HEK293 (cell line): ENCODE data around the gene PEX10.
A peak's percentile ranks its signal among the peaks of the same experiment; 100 is the strongest.
"Not testable (repeated sequence)": the region's sequence is repeated elsewhere in the genome, so short reads cannot be mapped to it uniquely, and the experiment has no call there.

ENCODE experiments used
- CTCF ChIA-PET: fragments of 350-600 bp; formaldehyde crosslinking; extraction: SDS; loops from one replicate; lab custom pipeline; 2021; ENCODE audit warnings: antibody characterized with exemption; lab: Yijun Ruan, JAX
- POLR2A ChIA-PET: fragments of 300-600 bp; formaldehyde crosslinking; extraction: SDS; loops from one replicate; lab custom pipeline; 2020; ENCODE audit warnings: antibody characterized with exemption, inconsistent platforms; lab: Yijun Ruan, JAX
- H3K27ac ChIP-seq: fragments of 200-500 bp; sonication (Bioruptor generic); 2 replicates; pipeline ENCODE4 v1.5.1; 2014; ENCODE audit warnings: low read depth, low read length, control low read depth, inconsistent platforms; ENCODE audit errors: extremely low read depth
- H3K36me3 ChIP-seq, 2 experiments: fragments of 200-500 bp in 1 of 2; sonication (Bioruptor generic) in 1 of 2; 1 replicate in 1 of 2; 2 replicates in 1 of 2; pipeline ENCODE4 v1.5.1; 2014 to 2017; ENCODE audit warnings: inconsistent platforms in 2 of 2, low read length in 2 of 2; ENCODE audit not compliant: control insufficient read depth in 2 of 2, insufficient read depth in 1 of 2
- H3K4me1 ChIP-seq: fragments of 200-500 bp; sonication (Bioruptor generic); 2 replicates; pipeline ENCODE4 v1.5.1; 2014; ENCODE audit warnings: mild to moderate bottlenecking, low read length, inconsistent platforms; ENCODE audit not compliant: control insufficient read depth, insufficient read depth
- H3K4me3 ChIP-seq: 2 replicates; pipeline ENCODE4 v1.5.1; 2011; ENCODE audit warnings: low read depth, mild to moderate bottlenecking, control low read depth, low read length, moderate library complexity
- H3K9me3 ChIP-seq: fragments of 200-500 bp; sonication (Bioruptor generic); 2 replicates; pipeline ENCODE4 v1.5.1; 2014; ENCODE audit warnings: low read depth, low read length, inconsistent platforms; ENCODE audit not compliant: control insufficient read depth, insufficient read depth
- HOXD13 ChIP-seq: sonication (generic); formaldehyde crosslinking; IDR thresholded peaks from 2 replicates; pipeline ENCODE4 v1.8.0; 2022; ENCODE audit warnings: missing genetic modification reagents, borderline replicate concordance
- KLF16 ChIP-seq: fragments of 450-650 bp; formaldehyde crosslinking; IDR thresholded peaks from 2 replicates; pipeline ENCODE4 v1.5.1; 2017; ENCODE audit warnings: missing biosample characterization, missing genetic modification characterization
- KLF7 ChIP-seq: fragments of 450-650 bp; formaldehyde crosslinking; IDR thresholded peaks from 2 replicates; pipeline ENCODE4 v1.5.1; 2016; ENCODE audit warnings: missing biosample characterization, missing genetic modification characterization, borderline replicate concordance
- KLF8 ChIP-seq: fragments of 450-650 bp; formaldehyde crosslinking; IDR thresholded peaks from 2 replicates; pipeline ENCODE4 v1.5.1; 2016; ENCODE audit warnings: missing biosample characterization, missing genetic modification characterization
- RBAK ChIP-seq: fragments of 450-650 bp; formaldehyde crosslinking; IDR thresholded peaks from 2 replicates; pipeline ENCODE4 v1.5.1; 2016; ENCODE audit warnings: missing biosample characterization, missing genetic modification characterization
- SALL2 ChIP-seq: fragments of 450-650 bp; formaldehyde crosslinking; IDR thresholded peaks from 2 replicates; pipeline ENCODE4 v1.5.0; 2017; ENCODE audit warnings: missing biosample characterization, mild to moderate bottlenecking, missing genetic modification characterization, borderline replicate concordance
- ZBTB8A ChIP-seq: fragments of 450-650 bp; formaldehyde crosslinking; IDR thresholded peaks from 2 replicates; pipeline ENCODE4 v1.5.1; 2016; ENCODE audit warnings: missing biosample characterization, missing genetic modification characterization
- ZIC2 ChIP-seq: fragments of 450-650 bp; formaldehyde crosslinking; IDR thresholded peaks from 2 replicates; pipeline ENCODE4 v1.5.1; 2016; ENCODE audit warnings: missing biosample characterization, missing genetic modification characterization
- ZNF121 ChIP-seq: fragments of 450-650 bp; formaldehyde crosslinking; IDR thresholded peaks from 2 replicates; pipeline ENCODE4 v1.5.1; 2016; ENCODE audit warnings: missing biosample characterization, missing genetic modification characterization
- ZNF184 ChIP-seq: fragments of 450-650 bp; IDR thresholded peaks from 2 replicates; pipeline ENCODE4 v1.5.1; 2018; ENCODE audit warnings: missing biosample characterization, mild to moderate bottlenecking, missing genetic modification characterization
- ZNF394 ChIP-seq: fragments of 450-650 bp; formaldehyde crosslinking; IDR thresholded peaks from 2 replicates; pipeline ENCODE4 v1.5.1; 2016; ENCODE audit warnings: missing biosample characterization, missing genetic modification characterization, mild to moderate bottlenecking, moderate library complexity, borderline replicate concordance
- ZNF473 ChIP-seq: fragments of 450-650 bp; formaldehyde crosslinking; IDR thresholded peaks from 2 replicates; pipeline ENCODE4 v1.5.1; 2017; ENCODE audit warnings: missing biosample characterization, missing genetic modification characterization
- ZNF549 ChIP-seq: fragments of 450-650 bp; IDR thresholded peaks from 2 replicates; pipeline ENCODE4 v1.5.1; 2018; ENCODE audit warnings: missing biosample characterization, missing genetic modification characterization, mild to moderate bottlenecking, inconsistent platforms, moderate library complexity
- ZNF623 ChIP-seq: fragments of 450-650 bp; formaldehyde crosslinking; IDR thresholded peaks from 2 replicates; pipeline ENCODE4 v1.5.1; 2016; ENCODE audit warnings: missing biosample characterization, missing genetic modification characterization
- ZNF76 ChIP-seq: fragments of 450-650 bp; formaldehyde crosslinking; IDR thresholded peaks from 2 replicates; pipeline ENCODE4; 2016; ENCODE audit warnings: low read depth, missing biosample characterization, missing genetic modification characterization, borderline replicate concordance
- ZNF777 ChIP-seq: fragments of 450-650 bp; formaldehyde crosslinking; IDR thresholded peaks from 2 replicates; pipeline ENCODE4 v1.5.1; 2017; ENCODE audit warnings: missing biosample characterization, missing genetic modification characterization, borderline replicate concordance
- TF ChIP-seq, protein P1 (sequence below): fragments of 450-650 bp; IDR thresholded peaks from 2 replicates; pipeline ENCODE4 v1.5.1; 2018; ENCODE audit warnings: missing biosample characterization, mild to moderate bottlenecking, missing genetic modification characterization
- TF ChIP-seq, protein P2 (sequence below): fragments of 450-650 bp; formaldehyde crosslinking; IDR thresholded peaks from 2 replicates; pipeline ENCODE4 v1.5.1; 2016; ENCODE audit warnings: missing biosample characterization, missing genetic modification characterization
- TF ChIP-seq, protein P3 (sequence below): fragments of 450-650 bp; formaldehyde crosslinking; IDR thresholded peaks from 2 replicates; pipeline ENCODE4 v1.5.1; 2016; ENCODE audit warnings: missing biosample characterization, missing genetic modification characterization
- TF ChIP-seq, protein P4 (sequence below): fragments of 450-650 bp; formaldehyde crosslinking; IDR thresholded peaks from 2 replicates; pipeline ENCODE4 v1.5.1; 2016; ENCODE audit warnings: missing biosample characterization, missing genetic modification characterization

Gene PEX10

DNA sequence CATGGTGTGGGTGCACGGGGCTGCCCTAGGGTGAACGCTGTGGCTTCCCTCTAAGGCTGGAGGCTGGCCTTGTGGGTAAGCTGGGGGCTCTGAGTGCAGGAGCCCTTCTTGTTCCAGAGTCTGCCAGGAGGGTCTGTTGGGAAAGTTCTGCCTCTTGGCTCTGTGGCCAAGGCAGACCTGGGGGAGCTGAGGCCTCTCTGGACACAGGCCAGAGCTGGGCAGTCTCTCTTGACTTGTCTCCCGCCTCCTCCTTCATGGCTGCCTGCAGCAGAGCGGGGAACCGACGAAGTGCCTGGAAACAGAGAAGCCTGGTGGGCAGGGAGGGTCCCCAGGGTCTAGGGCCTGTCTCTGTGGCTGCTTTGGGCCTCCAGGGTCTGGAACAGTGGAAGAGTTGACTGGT, 30.3 kb upstream of the PEX10 start:
- Histone ChIP-seq H3K36me3 (no peaks in the 10 kb centered on the region), H3K4me3 (no peak overlapping the region), H3K4me1 (no peaks in the 10 kb centered on the region), H3K9me3 (no peaks in the 10 kb centered on the region), H3K27ac (no peak overlapping the region)
- CTCF ChIA-PET = interaction anchor here (1.0 kb wide), 1 partner anchor 336 kb away, joined by 4 read pairs; no protein-coding TSS in a partner anchor
- TF ChIP-seq ZNF394 (tag by site-specific recombination) (no peak), KLF7 (no peak), HOXD13 (CRISPR knock-in tag) (no peak), ZNF777 (tag by site-specific recombination) (no peak), SALL2 (tag by site-specific recombination) (no peak), KLF8 (tag by site-specific recombination) (no peak), RBAK (tag by site-specific recombination) (no peak), ZNF623 (tag by site-specific recombination) (no peak)
- TF ChIP-seq, protein P1, sequence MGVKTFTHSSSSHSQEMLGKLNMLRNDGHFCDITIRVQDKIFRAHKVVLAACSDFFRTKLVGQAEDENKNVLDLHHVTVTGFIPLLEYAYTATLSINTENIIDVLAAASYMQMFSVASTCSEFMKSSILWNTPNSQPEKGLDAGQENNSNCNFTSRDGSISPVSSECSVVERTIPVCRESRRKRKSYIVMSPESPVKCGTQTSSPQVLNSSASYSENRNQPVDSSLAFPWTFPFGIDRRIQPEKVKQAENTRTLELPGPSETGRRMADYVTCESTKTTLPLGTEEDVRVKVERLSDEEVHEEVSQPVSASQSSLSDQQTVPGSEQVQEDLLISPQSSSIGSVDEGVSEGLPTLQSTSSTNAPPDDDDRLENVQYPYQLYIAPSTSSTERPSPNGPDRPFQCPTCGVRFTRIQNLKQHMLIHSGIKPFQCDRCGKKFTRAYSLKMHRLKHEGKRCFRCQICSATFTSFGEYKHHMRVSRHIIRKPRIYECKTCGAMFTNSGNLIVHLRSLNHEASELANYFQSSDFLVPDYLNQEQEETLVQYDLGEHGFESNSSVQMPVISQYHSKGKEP (tag by site-specific recombination) = no peak
- TF ChIP-seq, protein P2, sequence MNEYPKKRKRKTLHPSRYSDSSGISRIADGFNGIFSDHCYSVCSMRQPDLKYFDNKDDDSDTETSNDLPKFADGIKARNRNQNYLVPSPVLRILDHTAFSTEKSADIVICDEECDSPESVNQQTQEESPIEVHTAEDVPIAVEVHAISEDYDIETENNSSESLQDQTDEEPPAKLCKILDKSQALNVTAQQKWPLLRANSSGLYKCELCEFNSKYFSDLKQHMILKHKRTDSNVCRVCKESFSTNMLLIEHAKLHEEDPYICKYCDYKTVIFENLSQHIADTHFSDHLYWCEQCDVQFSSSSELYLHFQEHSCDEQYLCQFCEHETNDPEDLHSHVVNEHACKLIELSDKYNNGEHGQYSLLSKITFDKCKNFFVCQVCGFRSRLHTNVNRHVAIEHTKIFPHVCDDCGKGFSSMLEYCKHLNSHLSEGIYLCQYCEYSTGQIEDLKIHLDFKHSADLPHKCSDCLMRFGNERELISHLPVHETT (tag by site-specific recombination) = no peak
- POLR2A ChIA-PET = interaction anchor here (0.5 kb wide), 1 partner anchor 256 kb away, joined by 3 read pairs; no protein-coding TSS in a partner anchor

DNA sequence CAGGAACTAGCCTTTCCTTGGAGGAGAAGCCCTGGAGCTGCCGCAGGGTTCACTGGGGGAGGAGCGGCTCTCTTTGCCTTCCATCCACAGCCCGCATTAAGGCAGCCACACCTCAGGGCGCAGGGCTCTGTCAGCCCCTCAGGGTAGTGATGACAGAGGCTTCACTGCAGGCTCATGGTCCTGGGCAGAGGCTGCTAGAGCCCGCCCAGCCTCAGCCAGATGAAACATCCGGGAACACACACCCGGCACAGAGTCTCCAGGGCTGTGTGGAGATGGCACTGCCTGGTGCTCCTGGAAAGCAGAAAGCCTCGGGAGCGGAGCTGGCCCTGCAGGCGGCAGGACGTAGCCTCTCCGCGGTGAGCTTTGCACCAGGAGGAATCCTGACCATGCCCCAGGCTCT, 29.4 kb upstream of the PEX10 start:
- CTCF ChIA-PET = interaction anchor here (0.6 kb wide), 1 partner anchor 106 kb away, joined by 3 read pairs; no protein-coding TSS in a partner anchor
- POLR2A ChIA-PET = no interaction called here
- Histone ChIP-seq H3K27ac (no peak overlapping the region), H3K4me3 (no peak overlapping the region), H3K36me3 (no peaks in the 10 kb centered on the region), H3K9me3 (no peaks in the 10 kb centered on the region), H3K4me1 (no peaks in the 10 kb centered on the region)
- TF ChIP-seq ZNF549 (no peak), ZNF473 (tag by site-specific recombination) (no peak), ZNF184 (tag by site-specific recombination) (no peak), SALL2 (tag by site-specific recombination) (no peak), KLF16 (tag by site-specific recombination) (no peak), ZIC2 (peak; percentile 29; the same call in 1 of the 2 replicates), ZBTB8A (peak; percentile 41; the same call in 1 of the 2 replicates), ZNF76 (no peak), ZNF121 (tag by site-specific recombination) (no peak)
- TF ChIP-seq, protein P3, sequence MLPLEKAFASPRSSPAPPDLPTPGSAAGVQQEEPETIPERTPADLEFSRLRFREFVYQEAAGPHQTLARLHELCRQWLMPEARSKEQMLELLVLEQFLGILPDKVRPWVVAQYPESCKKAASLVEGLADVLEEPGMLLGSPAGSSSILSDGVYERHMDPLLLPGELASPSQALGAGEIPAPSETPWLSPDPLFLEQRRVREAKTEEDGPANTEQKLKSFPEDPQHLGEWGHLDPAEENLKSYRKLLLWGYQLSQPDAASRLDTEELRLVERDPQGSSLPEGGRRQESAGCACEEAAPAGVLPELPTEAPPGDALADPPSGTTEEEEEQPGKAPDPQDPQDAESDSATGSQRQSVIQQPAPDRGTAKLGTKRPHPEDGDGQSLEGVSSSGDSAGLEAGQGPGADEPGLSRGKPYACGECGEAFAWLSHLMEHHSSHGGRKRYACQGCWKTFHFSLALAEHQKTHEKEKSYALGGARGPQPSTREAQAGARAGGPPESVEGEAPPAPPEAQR (tag by site-specific recombination) = no peak
- TF ChIP-seq, protein P4, sequence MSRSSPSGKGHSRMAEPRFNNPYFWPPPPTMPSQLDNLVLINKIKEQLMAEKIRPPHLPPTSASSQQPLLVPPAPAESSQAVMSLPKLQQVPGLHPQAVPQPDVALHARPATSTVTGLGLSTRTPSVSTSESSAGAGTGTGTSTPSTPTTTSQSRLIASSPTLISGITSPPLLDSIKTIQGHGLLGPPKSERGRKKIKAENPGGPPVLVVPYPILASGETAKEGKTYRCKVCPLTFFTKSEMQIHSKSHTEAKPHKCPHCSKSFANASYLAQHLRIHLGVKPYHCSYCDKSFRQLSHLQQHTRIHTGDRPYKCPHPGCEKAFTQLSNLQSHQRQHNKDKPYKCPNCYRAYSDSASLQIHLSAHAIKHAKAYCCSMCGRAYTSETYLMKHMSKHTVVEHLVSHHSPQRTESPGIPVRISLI (tag by site-specific recombination) = no peak

DNA sequence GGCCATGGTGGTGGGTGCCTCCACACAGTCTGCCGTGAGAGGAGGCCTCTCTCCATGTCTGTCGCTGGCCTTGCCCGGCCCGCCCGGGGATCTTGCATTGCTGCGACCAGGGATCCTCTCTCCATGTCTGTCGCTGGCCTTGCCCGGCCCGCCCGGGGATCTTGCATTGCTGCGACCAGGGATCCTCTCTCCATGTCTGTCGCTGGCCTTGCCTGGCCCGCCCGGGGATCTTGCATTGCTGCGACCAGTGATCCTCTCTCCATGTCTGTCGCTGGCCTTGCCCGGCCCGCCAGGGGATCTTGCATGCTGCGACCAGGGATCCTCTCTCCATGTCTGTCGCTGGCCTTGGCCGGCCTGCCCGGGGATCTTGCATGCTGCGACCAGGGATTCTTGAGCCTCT, 28.0 kb upstream of the PEX10 start:
- H3K27ac ChIP-seq, POLR2A ChIA-PET, H3K36me3 ChIP-seq, H3K4me1 ChIP-seq, H3K4me3 ChIP-seq, H3K9me3 ChIP-seq: not testable (repeated sequence)
- CTCF ChIA-PET = interaction anchor here (0.6 kb wide), 1 partner anchor 146 kb away, joined by 3 read pairs; no protein-coding TSS in a partner anchor
